ENCODE measurements around the gene CMTM5. TPM values are rescaled to one million over a fixed set of nuclear protein-coding genes. Genes with fewer than 3 reads are reported as not detected.
A peak's percentile ranks its signal among the peaks of the same experiment; 100 is the strongest.

The CMTM5 gene
- polyA plus RNA-seq, 1 experiment = not detected

GRCh38 chr14:23361320-23361719 lies 15.5 kb upstream of the CMTM5 start:
- CTCF ChIA-PET = interaction anchor here (1.4 kb wide), 1 partner anchor 18 kb away, joined by 11 read pairs; no protein-coding TSS in a partner anchor
- POLR2A ChIA-PET = no interaction called here
- H3K36me3 ChIP-seq (ENCODE audit: control insufficient read depth, insufficient read depth, low read length) = peaks cover 3% of the 10 kb centered on the region
- H3K4me3 ChIP-seq (ENCODE audit: low read depth, low read length) = no peak overlapping the region
- TF ChIP-seq, protein P1, sequence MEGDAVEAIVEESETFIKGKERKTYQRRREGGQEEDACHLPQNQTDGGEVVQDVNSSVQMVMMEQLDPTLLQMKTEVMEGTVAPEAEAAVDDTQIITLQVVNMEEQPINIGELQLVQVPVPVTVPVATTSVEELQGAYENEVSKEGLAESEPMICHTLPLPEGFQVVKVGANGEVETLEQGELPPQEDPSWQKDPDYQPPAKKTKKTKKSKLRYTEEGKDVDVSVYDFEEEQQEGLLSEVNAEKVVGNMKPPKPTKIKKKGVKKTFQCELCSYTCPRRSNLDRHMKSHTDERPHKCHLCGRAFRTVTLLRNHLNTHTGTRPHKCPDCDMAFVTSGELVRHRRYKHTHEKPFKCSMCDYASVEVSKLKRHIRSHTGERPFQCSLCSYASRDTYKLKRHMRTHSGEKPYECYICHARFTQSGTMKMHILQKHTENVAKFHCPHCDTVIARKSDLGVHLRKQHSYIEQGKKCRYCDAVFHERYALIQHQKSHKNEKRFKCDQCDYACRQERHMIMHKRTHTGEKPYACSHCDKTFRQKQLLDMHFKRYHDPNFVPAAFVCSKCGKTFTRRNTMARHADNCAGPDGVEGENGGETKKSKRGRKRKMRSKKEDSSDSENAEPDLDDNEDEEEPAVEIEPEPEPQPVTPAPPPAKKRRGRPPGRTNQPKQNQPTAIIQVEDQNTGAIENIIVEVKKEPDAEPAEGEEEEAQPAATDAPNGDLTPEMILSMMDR (IDR thresholded peaks at IDR 0.05; ENCODE audit: insufficient read depth, low read depth, low read length) = no peak
- no peak for DNase-seq (ENCODE audit: low read depth)
- peaks cover 10% of the 10 kb centered on the region for H3K27me3 ChIP-seq (ENCODE audit: control insufficient read depth, insufficient read depth, low read length)

DNA sequence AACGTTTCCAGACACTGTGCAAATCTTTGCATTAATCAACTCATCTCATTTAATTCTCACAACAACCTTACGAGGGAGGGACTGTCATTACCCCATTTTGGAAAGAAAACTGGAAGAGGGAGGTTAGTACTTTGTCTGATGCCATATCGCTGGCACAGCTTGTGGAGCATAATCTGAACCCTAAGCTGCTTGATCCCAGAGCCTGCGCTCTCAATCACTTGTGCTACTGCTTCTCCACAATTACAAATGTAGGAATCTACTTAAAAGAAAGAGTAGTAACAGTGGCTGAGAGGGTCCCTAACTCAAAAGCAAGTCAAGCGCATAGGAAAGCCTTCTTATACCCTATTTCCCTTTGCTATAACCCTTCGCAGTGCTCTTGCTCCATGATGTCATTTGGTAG lies 15.1 kb upstream of the CMTM5 start:
- H3K4me3 ChIP-seq (ENCODE audit: low read depth, low read length) = no peak overlapping the region
- peaks cover 9% of the 10 kb centered on the region for H3K27me3 ChIP-seq (ENCODE audit: control insufficient read depth, insufficient read depth, low read length)
- TF ChIP-seq, protein P1 (IDR thresholded peaks at IDR 0.05; ENCODE audit: insufficient read depth, low read depth, low read length) = no peak
- ChIA-PET CTCF (interaction anchor here (1.2 to 1.4 kb wide), 2 partner anchors 18 to 23 kb away, joined by 3 to 11 read pairs; no protein-coding TSS in a partner anchor), POLR2A (interaction anchor here (0.7 kb wide), 1 partner anchor 774 kb away, joined by 3 read pairs; the partner anchor contains the start of gene PSME1)
- peaks cover 3% of the 10 kb centered on the region for H3K36me3 ChIP-seq (ENCODE audit: control insufficient read depth, insufficient read depth, low read length)
- DNase-seq (ENCODE audit: low read depth) = no peak

GRCh38 chr14:23362200-23362599 lies 14.6 kb upstream of the CMTM5 start:
- ChIA-PET POLR2A (interaction anchor here (0.7 kb wide), 1 partner anchor 774 kb away, joined by 3 read pairs; the partner anchor contains the start of gene PSME1), CTCF (interaction anchor here (1.2 to 1.4 kb wide), 2 partner anchors 17 to 23 kb away, joined by 3 to 11 read pairs; no protein-coding TSS in a partner anchor)
- H3K36me3 ChIP-seq (ENCODE audit: control insufficient read depth, insufficient read depth, low read length) = peaks cover 3% of the 10 kb centered on the region
- TF ChIP-seq, protein P1 (IDR thresholded peaks at IDR 0.05; ENCODE audit: insufficient read depth, low read depth, low read length) = peak; percentile 34; the same call in 1 of the 2 replicates
- H3K27me3 ChIP-seq (ENCODE audit: control insufficient read depth, insufficient read depth, low read length) = peaks cover 8% of the 10 kb centered on the region
- no peak overlapping the region for H3K4me3 ChIP-seq (ENCODE audit: low read depth, low read length)
- DNase-seq (ENCODE audit: low read depth) = no peak

DNA sequence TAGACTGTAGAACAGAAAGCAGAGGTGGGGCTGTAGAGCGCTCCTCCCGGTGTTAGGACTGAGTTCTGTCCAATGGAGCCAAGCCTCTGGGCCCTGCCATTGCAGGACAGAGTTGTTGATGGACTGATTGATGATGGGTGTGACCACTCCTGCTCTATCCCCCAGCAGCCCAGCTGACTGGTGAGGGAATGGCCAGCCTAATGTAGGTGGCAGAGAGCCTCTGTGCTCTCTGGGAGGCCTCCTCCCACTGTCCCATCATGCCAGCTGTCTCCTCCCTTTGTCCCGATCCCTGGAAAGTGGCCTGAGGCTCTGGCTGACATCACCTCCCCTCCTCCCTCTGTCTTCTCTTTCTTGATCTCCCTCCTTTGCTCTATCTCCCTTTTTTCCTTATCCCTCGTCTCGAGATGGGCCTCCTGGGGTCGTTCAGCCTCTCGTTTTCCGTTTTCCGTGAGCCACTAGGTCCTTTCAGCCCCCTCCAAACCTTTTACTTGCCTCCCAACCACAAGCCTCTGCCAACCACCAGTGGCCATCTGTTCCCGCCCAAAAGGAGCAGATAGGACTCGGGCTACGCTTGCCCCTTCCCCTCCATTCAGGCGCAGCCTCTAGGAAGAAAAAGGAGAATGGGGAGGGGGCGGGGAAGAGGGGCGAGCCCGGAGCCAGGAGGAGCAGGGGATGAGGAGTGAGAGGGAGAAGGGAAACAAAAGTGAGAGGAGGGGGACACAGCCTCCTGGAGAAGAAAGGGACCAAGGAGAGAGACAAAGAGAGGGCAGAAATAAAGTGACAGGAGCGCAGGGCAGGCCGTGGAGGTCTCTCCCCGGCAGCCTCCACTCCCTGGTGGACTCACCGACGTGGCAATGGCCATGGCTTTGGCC lies 12.4 kb upstream of the CMTM5 start:
- TF ChIP-seq, protein P1 (IDR thresholded peaks at IDR 0.05; ENCODE audit: insufficient read depth, low read depth, low read length) = no peak
- Histone ChIP-seq H3K27me3 (ENCODE audit: control insufficient read depth, insufficient read depth, low read length) (peaks cover 10% of the 10 kb centered on the region), H3K36me3 (ENCODE audit: control insufficient read depth, insufficient read depth, low read length) (peaks cover 1% of the 10 kb centered on the region; the same call in 1 of the 2 replicates), H3K4me3 (ENCODE audit: low read depth, low read length) (peak overlapping the region; percentile 37)
- ChIA-PET POLR2A (no interaction called here), CTCF (interaction anchor here (0.9 to 1.6 kb wide), 2 partner anchors 16 kb away, joined by 3 to 7 read pairs; no protein-coding TSS in a partner anchor)
- DNase-seq (ENCODE audit: low read depth) = no peak

Measured in BJ (cell line).